Adrenal gland (tissue), 5 donors: Measurements from ENCODE around the gene RUNX1.

Experiments used
- POLR2A ChIP-seq, 2 donors: fragments of 450-650 bp; IDR thresholded peaks; one replicate each; pipeline ENCODE4 v1.6.1; 2017; ENCODE audit warnings: antibody characterized with exemption in 2 of 2, mild to moderate bottlenecking in 2 of 2, moderate library complexity in 1 of 2
- TF ChIP-seq, protein P1 (sequence below), 6 experiments: fragments of 450-650 bp in 4 of 6; fragments of 200-600 bp in 2 of 6; sonication (generic) in 1 of 6; IDR thresholded peaks; 1 replicate in 5 of 6; 2 replicates in 1 of 6; pipeline versions ENCODE4 v1.5.1 to v1.8.0; 2016 to 2021; ENCODE audit warnings: antibody characterized with exemption in 6 of 6, mild to moderate bottlenecking in 2 of 6, moderate library complexity in 1 of 6
- donor health status: DM: no; HTN: no; CAD: no.

DNA sequence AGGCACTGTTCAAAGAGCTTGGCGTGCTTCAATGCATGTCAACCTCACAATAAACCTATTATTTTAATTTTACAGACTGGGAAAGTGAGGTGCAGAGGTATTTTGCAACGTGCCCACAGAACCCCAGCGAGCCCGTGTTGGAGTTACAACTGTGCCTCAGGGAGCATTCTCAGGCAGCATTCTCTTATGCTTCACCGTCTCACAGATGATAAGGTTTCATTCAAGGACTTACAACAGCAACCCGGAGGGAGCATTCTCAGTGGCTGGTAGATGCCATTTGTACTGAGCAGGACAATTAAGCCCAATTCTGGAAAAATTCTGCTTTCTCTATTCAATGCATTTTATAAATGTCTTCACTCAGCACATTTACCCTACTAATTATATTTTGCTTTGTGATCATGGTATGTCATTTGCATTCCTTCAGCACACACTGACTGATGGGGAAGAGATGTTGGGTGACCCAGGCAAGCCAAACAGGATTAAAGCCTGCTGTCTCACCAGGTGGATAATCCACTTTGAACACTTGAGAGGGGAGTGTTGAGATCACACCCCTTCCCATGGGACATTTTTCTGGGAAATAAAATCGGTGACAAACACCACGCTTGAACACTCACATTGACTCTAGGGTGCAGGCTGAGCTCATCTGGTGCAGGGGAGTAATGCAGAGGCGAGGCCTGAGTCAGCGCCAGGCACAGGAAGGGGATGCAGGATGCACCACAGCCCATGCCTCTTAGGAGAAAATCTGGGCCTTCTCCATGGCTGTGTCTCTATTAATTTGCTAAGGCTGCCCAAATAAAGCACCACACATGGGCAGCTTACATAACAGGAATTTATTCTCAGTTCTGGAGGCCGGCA, 266.4 kb downstream of the RUNX1 start:
- TF ChIP-seq, protein P1, sequence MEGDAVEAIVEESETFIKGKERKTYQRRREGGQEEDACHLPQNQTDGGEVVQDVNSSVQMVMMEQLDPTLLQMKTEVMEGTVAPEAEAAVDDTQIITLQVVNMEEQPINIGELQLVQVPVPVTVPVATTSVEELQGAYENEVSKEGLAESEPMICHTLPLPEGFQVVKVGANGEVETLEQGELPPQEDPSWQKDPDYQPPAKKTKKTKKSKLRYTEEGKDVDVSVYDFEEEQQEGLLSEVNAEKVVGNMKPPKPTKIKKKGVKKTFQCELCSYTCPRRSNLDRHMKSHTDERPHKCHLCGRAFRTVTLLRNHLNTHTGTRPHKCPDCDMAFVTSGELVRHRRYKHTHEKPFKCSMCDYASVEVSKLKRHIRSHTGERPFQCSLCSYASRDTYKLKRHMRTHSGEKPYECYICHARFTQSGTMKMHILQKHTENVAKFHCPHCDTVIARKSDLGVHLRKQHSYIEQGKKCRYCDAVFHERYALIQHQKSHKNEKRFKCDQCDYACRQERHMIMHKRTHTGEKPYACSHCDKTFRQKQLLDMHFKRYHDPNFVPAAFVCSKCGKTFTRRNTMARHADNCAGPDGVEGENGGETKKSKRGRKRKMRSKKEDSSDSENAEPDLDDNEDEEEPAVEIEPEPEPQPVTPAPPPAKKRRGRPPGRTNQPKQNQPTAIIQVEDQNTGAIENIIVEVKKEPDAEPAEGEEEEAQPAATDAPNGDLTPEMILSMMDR (IDR thresholded peaks at IDR 0.05): no peak
- TF ChIP-seq POLR2A (IDR thresholded peaks at IDR 0.05): no peak
